ENCODE results near the gene HRAS. TPM values are rescaled to one million over a fixed set of nuclear protein-coding genes. Genes with fewer than 3 reads are reported as not detected.

Gene HRAS
- total and polyA plus RNA-seq, 2 of the 8 experiments (the other 6 are each of a cell fraction or from before 2014, with no cell fraction given), result 44.3 to 54.7 TPM

- DNase-seq (ENCODE audit: low read depth in 1 of 2, low spot score in 2 of 2) (no peak), FAIRE-seq (no peak)
- Histone ChIP-seq H3K4me1 (replicated peaks in 1 of 4; ENCODE audit: control insufficient read depth in 3 of 4, insufficient read depth in 4 of 4, low read length in 3 of 4) (peaks cover 0 to 2% (median 0%) of the 10 kb centered on the region in 4 experiments; a peak in 3 of 7 replicates), H3K9ac (replicated peaks in 1 of 4; ENCODE audit: extremely low read depth in 1 of 4, low read depth in 3 of 4, low read length in 3 of 4) (no peak overlapping the region), H3K9me3 (ENCODE audit: insufficient read depth in 2 of 2, low read depth in 1 of 2, low read length in 1 of 2) (no peaks in the 10 kb centered on the region), H4K8ac (ENCODE audit: extremely low read depth, insufficient read depth, low read length) (no peak overlapping the region), H3K23me2 (ENCODE audit: low read depth, low read length) (no peaks in the 10 kb centered on the region), H2AFZ (ENCODE audit: low read length) (no peak overlapping the region), H3K18ac (ENCODE audit: extremely low read depth, low read length) (no peak overlapping the region), H3K36me3 (ENCODE audit: control insufficient read depth in 2 of 4, insufficient read depth in 4 of 4, low read length in 3 of 4) (no peaks in the 10 kb centered on the region), H3K4ac (replicated peaks; ENCODE audit: insufficient read length, low read depth, low read length) (no peak overlapping the region), H3K27ac (ENCODE audit: low read depth, low read length) (no peak overlapping the region), H3K23ac (ENCODE audit: insufficient read length) (no peak overlapping the region), H2BK12ac (ENCODE audit: low read depth, low read length) (no peak overlapping the region), H3K4me2 (ENCODE audit: insufficient read depth in 1 of 2, low read depth in 2 of 2, low read length in 2 of 2) (no peak overlapping the region), H2BK20ac (ENCODE audit: low read length) (no peak overlapping the region), H4K20me1 (replicated peaks in 1 of 2; ENCODE audit: control insufficient read depth in 1 of 2, insufficient read depth in 2 of 2, low read length in 2 of 2) (no peaks in the 10 kb centered on the region), H3K4me3 (ENCODE audit: extremely low read depth in 1 of 4, insufficient read depth in 2 of 4, low read depth in 3 of 4, low read length in 4 of 4) (no peak overlapping the region), H2BK5ac (ENCODE audit: low read depth, low read length) (no peak overlapping the region), H4K5ac (ENCODE audit: insufficient read length, low read depth, low read length) (no peak overlapping the region), H2AK5ac (ENCODE audit: low read depth, low read length) (no peak overlapping the region), H3K56ac (replicated peaks; ENCODE audit: insufficient read length, low read depth, low read length) (no peak overlapping the region), H3K79me1 (ENCODE audit: low read depth, low read length) (no peaks in the 10 kb centered on the region), H3K27me3 (replicated peaks in 1 of 4; ENCODE audit: control insufficient read depth in 3 of 4, extremely low read depth in 1 of 4, insufficient read depth in 3 of 4, low read length in 3 of 4) (no peaks in the 10 kb centered on the region), H2BK120ac (replicated peaks; ENCODE audit: low read depth, low read length) (no peak overlapping the region), H4K91ac (replicated peaks; ENCODE audit: insufficient read length, low read length) (no peak overlapping the region), H3K79me2 (ENCODE audit: control insufficient read depth in 1 of 2, insufficient read depth in 2 of 2, low read length in 2 of 2) (no peaks in the 10 kb centered on the region), H2BK15ac (ENCODE audit: low read length) (no peak overlapping the region), H3K14ac (ENCODE audit: insufficient read length) (no peak overlapping the region)
- CTCF ChIA-PET (ENCODE audit: partially characterized antibody), result interaction anchor here (0.8 to 1.2 kb wide), 2 partner anchors 51 to 219 kb away, joined by 3 read pairs; no protein-coding TSS in a partner anchor
- POLR2A ChIA-PET (ENCODE audit: partially characterized antibody), result interaction anchor here (1.0 to 1.3 kb wide), 2 partner anchors 9 kb away, joined by 4 read pairs; no protein-coding TSS in a partner anchor
- whole genome bisulfite sequencing, 2 experiments (ENCODE audit: extremely low coverage in 1 of 2, insufficient coverage in 1 of 2, insufficient read length in 1 of 2, insufficient replicate concordance in 2 of 2, low coverage in 1 of 2, low lambda C conversion rate in 2 of 2, missing lambda C conversion rate in 1 of 2), result 93% methylated on average over 11 of the region's 11 CpGs; no CpG with 5 or more reads in 1 of the 2 experiments
- TF ChIP-seq JUND (IDR thresholded peaks at IDR 0.05; ENCODE audit: low read length) (no peak), GABPA (IDR thresholded peaks at IDR 0.05; ENCODE audit: borderline replicate concordance, insufficient read depth, low read length) (no peak), TBP (IDR thresholded peaks at IDR 0.05; ENCODE audit: low read depth, low read length) (no peak), EZH2 (IDR thresholded peaks at IDR 0.05; ENCODE audit: low read depth, low read length, severe bottlenecking) (no peak), EGR1 (IDR thresholded peaks at IDR 0.05; ENCODE audit: borderline replicate concordance, low read depth, low read length) (no peak), CHD2 (IDR thresholded peaks at IDR 0.05; ENCODE audit: low read length) (no peak), SRF (IDR thresholded peaks at IDR 0.05; ENCODE audit: low read depth, low read length) (no peak), TEAD4 (IDR thresholded peaks at IDR 0.05; ENCODE audit: low read depth, low read length) (no peak), NRF1 (IDR thresholded peaks at IDR 0.05; ENCODE audit: low read depth, low read length) (no peak), SP1 (IDR thresholded peaks at IDR 0.05; ENCODE audit: low read depth, low read length) (no peak)
These were observed 9.8 kb upstream of the HRAS start for GRCh38 chr11:545171-545570.

Measured in H1 (cell line).